K562 (cell line): ENCODE data around the gene PRKAR1B. TPM values are rescaled to one million over a fixed set of nuclear protein-coding genes. Genes with fewer than 3 reads are reported as not detected.

Source experiments
- BCL6 ChIP-seq: fragments of 250-450 bp; sonication (Bioruptor Pico); IDR thresholded peaks from 2 replicates; pipeline ENCODE4 v1.4.0; 2020
- CBX2 ChIP-seq: fragments of 200-600 bp; sonication (generic); IDR thresholded peaks from one replicate; pipeline ENCODE4 v1.6.1; 2012; ENCODE audit warnings: mild to moderate bottlenecking, low read length, inconsistent platforms; ENCODE audit not compliant: insufficient read depth, poor library complexity, severe bottlenecking
- CCNT2 ChIP-seq: IDR thresholded peaks from 2 replicates; pipeline ENCODE4 v1.6.1; 2011; ENCODE audit warnings: borderline replicate concordance, low read depth, mild to moderate bottlenecking, moderate library complexity, mixed read lengths, low read length; ENCODE audit not compliant: insufficient read length; ENCODE audit errors: extremely low read depth
- CHCHD3 ChIP-seq: fragments of 250-450 bp; sonication (Bioruptor Pico); IDR thresholded peaks from 2 replicates; pipeline ENCODE4 v2.1.2; 2022; ENCODE audit warnings: mild to moderate bottlenecking
- CTBP1 ChIP-seq: fragments of 450-650 bp; IDR thresholded peaks from 2 replicates; pipeline ENCODE4 v1.6.1; 2016; ENCODE audit warnings: borderline replicate concordance
- E2F6 ChIP-seq, 2 experiments: IDR thresholded peaks; 2 replicates each; pipeline ENCODE4 v1.6.1; 2011; ENCODE audit warnings: borderline replicate concordance in 1 of 2, control low read depth in 1 of 2, low read depth in 1 of 2, low read length in 1 of 2, mild to moderate bottlenecking in 1 of 2, mixed read lengths in 1 of 2, moderate library complexity in 1 of 2; ENCODE audit not compliant: insufficient read depth in 1 of 2, insufficient read length in 1 of 2, poor library complexity in 1 of 2, severe bottlenecking in 1 of 2; ENCODE audit errors: extremely low read depth in 1 of 2
- FOXJ2 ChIP-seq: fragments of 200-800 bp; sonication (Bioruptor generic); IDR thresholded peaks from 2 replicates; pipeline ENCODE4 v1.6.1; 2016; ENCODE audit warnings: missing genetic modification characterization, missing compliant biosample characterization
- FOXP1 ChIP-seq: sonication (generic); formaldehyde crosslinking; IDR thresholded peaks from 2 replicates; pipeline ENCODE4 v1.8.0; 2022; ENCODE audit warnings: mild to moderate bottlenecking, missing genetic modification reagents
- HSF4 ChIP-seq: fragments of 250-450 bp; sonication (Bioruptor Pico); IDR thresholded peaks from 2 replicates; pipeline ENCODE4 v2.1.2; 2022; ENCODE audit warnings: mild to moderate bottlenecking, moderate library complexity, borderline replicate concordance
- NFATC3 ChIP-seq: fragments of 450-650 bp; IDR thresholded peaks from 2 replicates; pipeline ENCODE4 v1.6.1; 2017; ENCODE audit warnings: mild to moderate bottlenecking
- PHB ChIP-seq: fragments of 250-450 bp; sonication (Bioruptor Pico); IDR thresholded peaks from 2 replicates; pipeline ENCODE4 v1.5.0; 2021
- SMAD4 ChIP-seq: fragments of 250-450 bp; sonication (Bioruptor Pico); conservative IDR thresholded peaks from 2 replicates; pipeline ENCODE4 v1.8.0; 2021; ENCODE audit warnings: inconsistent platforms, mild to moderate bottlenecking, moderate library complexity
- TCF7 ChIP-seq: sonication (generic); IDR thresholded peaks from 2 replicates; pipeline ENCODE4 v1.6.1; 2016; ENCODE audit warnings: antibody characterized with exemption, borderline replicate concordance
- TSHZ1 ChIP-seq: fragments of 250-450 bp; sonication (Bioruptor Pico); IDR thresholded peaks from 2 replicates; pipeline ENCODE4 v1.4.0; 2020; ENCODE audit warnings: mild to moderate bottlenecking, moderate library complexity
- polyA plus RNA-seq, 8 experiments: library from polyadenylated mRNA; depleted of rRNA in 4 of 8; stranded (reverse) in 5 of 8; unstranded in 3 of 8; fragments of >200 nt; fragmentation: Nextera tagmentation in 2 of 8; fragmentation: Illumina TruSeq in 1 of 8; extraction: Ambion mirVana in 2 of 8; extraction: Trizol in 1 of 8; gene quantifications; 2 replicates each; pipeline versions ENCODE4 v1.2.1 to v1.2.3, GENCODE V29; 2011 to 2014; ENCODE audit warnings: inconsistent platforms in 1 of 8, missing spikeins in 1 of 8
- total RNA-seq, 7 experiments: library from RNA; depleted of rRNA in 6 of 7; stranded (reverse); fragments of >200 nt in 6 of 7; fragmentation: Illumina TruSeq in 2 of 7; extraction: Trizol in 2 of 7; gene quantifications; 2 replicates each; pipeline versions ENCODE4 v1.2.1 to v1.2.3, GENCODE V29; 2011 to 2021; ENCODE audit warnings: low replicate concordance in 1 of 7
- TF ChIP-seq, protein P1 (sequence below): fragments of 450-650 bp; IDR thresholded peaks from 2 replicates; pipeline ENCODE4 v1.6.1; 2016; ENCODE audit warnings: antibody characterized with exemption
- TF ChIP-seq, protein P2 (sequence below): sonication (generic); formaldehyde crosslinking; IDR thresholded peaks from 2 replicates; pipeline ENCODE4 v1.8.1; 2023; ENCODE audit warnings: missing genetic modification reagents, mild to moderate bottlenecking, borderline replicate concordance

Gene PRKAR1B
- total and polyA plus RNA-seq, 9 of the 15 experiments (the other 6 are each of a cell fraction or from before 2014, with no cell fraction given) = 0.99 to 30.5 (median 12.7) TPM

DNA sequence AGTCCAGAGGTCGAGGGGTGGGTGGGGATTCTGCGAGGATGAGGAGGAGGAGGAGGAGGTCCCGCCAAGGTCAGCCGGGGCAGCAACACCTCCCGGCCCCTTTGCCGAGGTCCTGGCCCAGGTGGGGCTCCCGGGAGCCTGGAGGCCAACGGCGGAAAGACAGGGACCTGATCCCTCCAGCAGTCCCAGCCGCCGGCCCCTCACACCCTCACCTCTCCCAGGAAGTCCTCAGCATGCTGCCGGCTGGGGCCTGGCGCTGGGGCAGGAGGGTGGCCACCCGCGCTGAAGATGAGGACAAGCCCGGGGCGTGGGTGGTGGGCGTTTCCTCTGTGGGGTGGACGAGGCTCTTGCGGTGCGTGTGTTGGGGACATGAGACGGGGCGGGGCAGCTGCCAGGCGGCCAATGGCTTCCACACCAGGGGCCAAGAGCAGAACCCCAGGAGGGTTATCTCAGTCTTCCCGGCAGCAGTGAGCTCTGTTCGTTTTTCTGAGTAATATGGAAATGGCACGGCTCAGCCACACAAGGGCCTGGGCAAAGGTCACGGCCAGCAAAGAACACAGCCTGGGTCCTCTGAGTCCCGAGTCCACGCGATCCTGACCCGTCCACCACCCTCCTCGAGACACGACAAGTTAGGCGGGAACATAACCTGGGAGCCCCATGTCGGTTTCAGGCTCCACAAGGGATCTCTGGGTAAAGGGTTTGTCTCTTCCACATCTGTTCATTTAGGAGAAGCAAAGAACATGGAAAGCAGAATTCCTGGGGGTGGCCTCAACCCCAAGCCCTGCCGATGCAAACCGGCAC is 124.5 kb downstream of the PRKAR1B start (continued):
- TF ChIP-seq CTBP1 (no peak; the same call in 1 of the 2 replicates), PHB (CRISPR knock-in tag) (no peak), FOXJ2 (tag) (no peak), BCL6 (CRISPR knock-in tag) (no peak), NFATC3 (no peak), CHCHD3 (CRISPR knock-in tag) (no peak), HSF4 (no peak), TSHZ1 (0 out of 2 replicates have a peak, but pooled peaks have one; percentile 2), E2F6 (IDR thresholded peaks at IDR 0.05; ENCODE audit: borderline replicate concordance in 1 of 2, extremely low read depth in 1 of 2, insufficient read depth in 1 of 2, insufficient read length in 1 of 2, low read depth in 1 of 2, low read length in 1 of 2, poor library complexity in 1 of 2, severe bottlenecking in 1 of 2) (peak; percentile 27 to 80), TCF7 (no peak), CCNT2 (peak; percentile 20), CBX2 (no peak), FOXP1 (CRISPR knock-in tag) (no peak), SMAD4 (CRISPR knock-in tag) (peak; percentile 79)
- TF ChIP-seq, protein P1, sequence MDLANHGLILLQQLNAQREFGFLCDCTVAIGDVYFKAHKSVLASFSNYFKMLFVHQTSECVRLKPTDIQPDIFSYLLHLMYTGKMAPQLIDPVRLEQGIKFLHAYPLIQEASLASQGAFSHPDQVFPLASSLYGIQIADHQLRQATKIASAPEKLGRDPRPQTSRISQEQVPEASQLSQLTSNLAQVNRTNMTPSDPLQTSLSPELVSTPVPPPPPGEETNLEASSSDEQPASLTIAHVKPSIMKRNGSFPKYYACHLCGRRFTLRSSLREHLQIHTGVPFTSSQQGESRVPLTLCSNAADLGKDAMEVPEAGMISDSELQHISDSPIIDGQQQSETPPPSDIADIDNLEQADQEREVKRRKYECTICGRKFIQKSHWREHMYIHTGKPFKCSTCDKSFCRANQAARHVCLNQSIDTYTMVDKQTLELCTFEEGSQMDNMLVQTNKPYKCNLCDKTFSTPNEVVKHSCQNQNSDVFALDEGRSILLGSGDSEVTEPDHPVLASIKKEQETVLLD = no peak
- TF ChIP-seq, protein P2, sequence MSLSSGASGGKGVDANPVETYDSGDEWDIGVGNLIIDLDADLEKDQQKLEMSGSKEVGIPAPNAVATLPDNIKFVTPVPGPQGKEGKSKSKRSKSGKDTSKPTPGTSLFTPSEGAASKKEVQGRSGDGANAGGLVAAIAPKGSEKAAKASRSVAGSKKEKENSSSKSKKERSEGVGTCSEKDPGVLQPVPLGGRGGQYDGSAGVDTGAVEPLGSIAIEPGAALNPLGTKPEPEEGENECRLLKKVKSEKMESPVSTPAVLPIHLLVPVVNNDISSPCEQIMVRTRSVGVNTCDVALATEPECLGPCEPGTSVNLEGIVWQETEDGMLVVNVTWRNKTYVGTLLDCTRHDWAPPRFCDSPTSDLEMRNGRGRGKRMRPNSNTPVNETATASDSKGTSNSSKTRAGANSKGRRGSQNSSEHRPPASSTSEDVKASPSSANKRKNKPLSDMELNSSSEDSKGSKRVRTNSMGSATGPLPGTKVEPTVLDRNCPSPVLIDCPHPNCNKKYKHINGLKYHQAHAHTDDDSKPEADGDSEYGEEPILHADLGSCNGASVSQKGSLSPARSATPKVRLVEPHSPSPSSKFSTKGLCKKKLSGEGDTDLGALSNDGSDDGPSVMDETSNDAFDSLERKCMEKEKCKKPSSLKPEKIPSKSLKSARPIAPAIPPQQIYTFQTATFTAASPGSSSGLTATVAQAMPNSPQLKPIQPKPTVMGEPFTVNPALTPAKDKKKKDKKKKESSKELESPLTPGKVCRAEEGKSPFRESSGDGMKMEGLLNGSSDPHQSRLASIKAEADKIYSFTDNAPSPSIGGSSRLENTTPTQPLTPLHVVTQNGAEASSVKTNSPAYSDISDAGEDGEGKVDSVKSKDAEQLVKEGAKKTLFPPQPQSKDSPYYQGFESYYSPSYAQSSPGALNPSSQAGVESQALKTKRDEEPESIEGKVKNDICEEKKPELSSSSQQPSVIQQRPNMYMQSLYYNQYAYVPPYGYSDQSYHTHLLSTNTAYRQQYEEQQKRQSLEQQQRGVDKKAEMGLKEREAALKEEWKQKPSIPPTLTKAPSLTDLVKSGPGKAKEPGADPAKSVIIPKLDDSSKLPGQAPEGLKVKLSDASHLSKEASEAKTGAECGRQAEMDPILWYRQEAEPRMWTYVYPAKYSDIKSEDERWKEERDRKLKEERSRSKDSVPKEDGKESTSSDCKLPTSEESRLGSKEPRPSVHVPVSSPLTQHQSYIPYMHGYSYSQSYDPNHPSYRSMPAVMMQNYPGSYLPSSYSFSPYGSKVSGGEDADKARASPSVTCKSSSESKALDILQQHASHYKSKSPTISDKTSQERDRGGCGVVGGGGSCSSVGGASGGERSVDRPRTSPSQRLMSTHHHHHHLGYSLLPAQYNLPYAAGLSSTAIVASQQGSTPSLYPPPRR (CRISPR knock-in tag) = no peak
